Fibroblast of skin of abdomen (primary cell): ENCODE data around the gene HINFP. TPM values are rescaled to one million over a fixed set of nuclear protein-coding genes. Genes with fewer than 3 reads are reported as not detected.

Experiments used
- DNase-seq: peaks from one replicate; pipeline ENCODE4 v3.0.0-alpha.2; 2013
- polyA plus RNA-seq, 2 experiments: library from polyadenylated mRNA; unstranded; fragments of 120-200 nt; gene quantifications; one replicate each; pipeline ENCODE4 v1.2.1, GENCODE V29; 2013; ENCODE audit not compliant: insufficient read length in 2 of 2

The HINFP gene, protein sequence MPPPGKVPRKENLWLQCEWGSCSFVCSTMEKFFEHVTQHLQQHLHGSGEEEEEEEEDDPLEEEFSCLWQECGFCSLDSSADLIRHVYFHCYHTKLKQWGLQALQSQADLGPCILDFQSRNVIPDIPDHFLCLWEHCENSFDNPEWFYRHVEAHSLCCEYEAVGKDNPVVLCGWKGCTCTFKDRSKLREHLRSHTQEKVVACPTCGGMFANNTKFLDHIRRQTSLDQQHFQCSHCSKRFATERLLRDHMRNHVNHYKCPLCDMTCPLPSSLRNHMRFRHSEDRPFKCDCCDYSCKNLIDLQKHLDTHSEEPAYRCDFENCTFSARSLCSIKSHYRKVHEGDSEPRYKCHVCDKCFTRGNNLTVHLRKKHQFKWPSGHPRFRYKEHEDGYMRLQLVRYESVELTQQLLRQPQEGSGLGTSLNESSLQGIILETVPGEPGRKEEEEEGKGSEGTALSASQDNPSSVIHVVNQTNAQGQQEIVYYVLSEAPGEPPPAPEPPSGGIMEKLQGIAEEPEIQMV
- 13.0 TPM for polyA plus RNA-seq (2013, experiment 1 of 2; ENCODE audit: insufficient read length)
- polyA plus RNA-seq (2013, experiment 2 of 2; ENCODE audit: insufficient read length): 12.2 TPM

DNA sequence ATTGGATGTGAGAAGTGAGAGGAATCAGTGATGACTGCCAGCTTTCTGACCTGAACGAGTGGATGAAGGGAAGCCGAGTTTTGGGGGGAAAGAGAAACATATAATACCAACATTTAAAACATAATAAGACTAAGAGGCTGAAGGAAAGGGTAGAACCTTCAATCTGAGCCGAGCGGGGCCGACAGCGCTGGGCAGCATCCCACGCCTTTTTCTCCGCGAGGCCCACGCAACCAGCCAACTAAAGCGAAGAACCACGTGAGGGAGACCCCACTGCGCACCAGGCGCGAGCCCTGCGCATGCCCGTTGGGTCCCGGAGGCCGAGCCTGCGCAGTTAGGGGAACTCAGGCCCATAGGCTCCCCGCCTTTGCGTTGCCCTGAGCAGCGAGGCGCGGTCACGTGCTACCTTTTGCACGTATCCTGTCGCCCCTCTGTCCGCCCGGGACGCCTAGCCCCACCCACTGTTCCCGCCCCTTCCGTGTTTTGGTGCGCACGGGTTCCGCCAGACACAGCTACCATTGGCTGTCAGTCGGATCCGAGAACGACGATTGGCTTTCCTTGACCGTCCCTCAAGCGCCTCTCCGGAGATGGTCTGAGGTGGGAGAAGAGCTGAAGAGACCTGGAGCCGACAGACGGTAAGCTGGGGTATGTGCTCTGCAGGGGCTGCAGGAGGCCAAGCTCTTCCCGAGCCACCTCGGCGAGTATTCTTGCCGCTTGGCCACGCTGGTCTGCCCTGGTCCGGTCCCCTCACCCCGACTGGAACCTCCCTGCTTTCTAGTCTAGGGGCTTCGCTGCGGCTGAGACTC, at the start of gene HINFP:
TSS of gene HINFP (plus strand) at position 573 of the 803 bp plus-strand sequence. CDS start 5,365 bp downstream, outside the sequence.
- peak; percentile 99 for DNase-seq

DNA sequence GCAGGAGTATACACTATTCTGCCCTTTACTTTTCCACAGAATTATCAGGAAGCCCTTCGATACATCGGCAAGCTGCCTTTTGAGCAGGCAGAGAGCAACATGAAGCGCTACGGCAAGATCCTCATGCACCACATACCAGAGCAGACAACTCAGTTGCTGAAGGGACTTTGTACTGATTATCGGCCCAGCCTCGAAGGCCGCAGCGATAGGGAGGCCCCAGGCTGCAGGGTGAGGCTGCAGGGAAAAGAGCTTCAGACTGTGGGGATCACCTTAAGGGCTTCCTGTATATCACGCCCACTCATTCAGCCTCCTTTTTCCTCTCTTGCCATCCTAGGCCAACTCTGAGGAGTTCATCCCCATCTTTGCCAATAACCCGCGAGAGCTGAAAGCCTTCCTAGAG, 43.5 kb upstream of the HINFP start:
- DNase-seq: no peak

DNA sequence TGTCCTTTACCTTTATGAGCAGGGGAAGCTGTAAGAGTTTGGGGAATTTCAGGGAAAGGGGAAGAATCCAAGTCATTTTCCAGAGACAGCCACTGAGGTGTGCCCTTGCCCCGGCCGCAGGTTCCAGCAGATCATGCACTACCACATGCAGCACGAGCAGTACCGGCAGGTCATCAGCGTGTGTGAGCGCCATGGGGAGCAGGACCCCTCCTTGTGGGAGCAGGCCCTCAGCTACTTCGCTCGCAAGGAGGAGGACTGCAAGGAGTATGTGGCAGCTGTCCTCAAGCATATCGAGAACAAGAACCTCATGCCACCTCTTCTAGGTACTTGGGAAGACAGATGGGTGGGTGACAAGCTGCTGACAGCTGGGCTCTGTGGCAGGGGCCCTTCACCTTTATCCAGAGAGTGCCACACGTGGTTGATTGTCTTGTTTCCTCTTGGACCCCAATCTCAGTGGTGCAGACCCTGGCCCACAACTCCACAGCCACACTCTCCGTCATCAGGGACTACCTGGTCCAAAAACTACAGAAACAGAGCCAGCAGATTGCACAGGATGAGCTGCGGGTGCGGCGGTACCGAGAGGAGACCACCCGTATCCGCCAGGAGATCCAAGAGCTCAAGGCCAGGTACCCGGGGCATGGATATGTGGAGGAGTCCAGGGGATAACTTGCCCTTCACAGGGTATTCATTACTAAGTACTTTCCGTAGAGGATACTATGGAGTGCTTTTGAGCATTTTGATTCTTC, 42.5 kb upstream of the HINFP start:
- DNase-seq: no peak

DNA sequence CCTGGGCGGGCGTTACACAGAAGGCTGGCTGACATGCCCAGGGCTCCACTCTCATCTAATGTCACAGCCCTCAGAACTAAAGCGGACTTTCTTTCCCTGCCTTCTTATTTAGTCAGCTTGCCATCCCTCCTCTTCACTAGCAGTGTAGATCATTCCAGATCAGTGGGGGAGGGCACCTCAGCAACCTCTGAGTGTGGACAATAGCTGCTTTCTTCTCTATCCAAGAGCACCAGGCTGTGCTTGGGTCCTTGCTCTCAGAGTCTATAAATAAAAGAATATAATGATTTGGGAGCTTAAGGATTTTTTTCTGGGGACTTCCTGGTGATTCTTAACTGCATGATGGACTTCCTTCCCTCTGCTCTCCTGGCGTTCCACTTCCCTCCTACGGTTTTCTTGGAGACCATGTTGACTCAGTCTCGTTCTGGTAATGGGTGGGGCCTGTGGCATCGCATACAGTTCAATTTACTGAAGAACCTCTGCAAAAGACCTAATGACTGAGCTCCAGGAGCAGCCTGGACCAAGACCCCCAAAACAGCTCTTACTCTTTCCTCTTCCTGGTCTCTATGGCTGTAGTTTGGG, 39.6 kb upstream of the HINFP start:
- DNase-seq: no peak

DNA sequence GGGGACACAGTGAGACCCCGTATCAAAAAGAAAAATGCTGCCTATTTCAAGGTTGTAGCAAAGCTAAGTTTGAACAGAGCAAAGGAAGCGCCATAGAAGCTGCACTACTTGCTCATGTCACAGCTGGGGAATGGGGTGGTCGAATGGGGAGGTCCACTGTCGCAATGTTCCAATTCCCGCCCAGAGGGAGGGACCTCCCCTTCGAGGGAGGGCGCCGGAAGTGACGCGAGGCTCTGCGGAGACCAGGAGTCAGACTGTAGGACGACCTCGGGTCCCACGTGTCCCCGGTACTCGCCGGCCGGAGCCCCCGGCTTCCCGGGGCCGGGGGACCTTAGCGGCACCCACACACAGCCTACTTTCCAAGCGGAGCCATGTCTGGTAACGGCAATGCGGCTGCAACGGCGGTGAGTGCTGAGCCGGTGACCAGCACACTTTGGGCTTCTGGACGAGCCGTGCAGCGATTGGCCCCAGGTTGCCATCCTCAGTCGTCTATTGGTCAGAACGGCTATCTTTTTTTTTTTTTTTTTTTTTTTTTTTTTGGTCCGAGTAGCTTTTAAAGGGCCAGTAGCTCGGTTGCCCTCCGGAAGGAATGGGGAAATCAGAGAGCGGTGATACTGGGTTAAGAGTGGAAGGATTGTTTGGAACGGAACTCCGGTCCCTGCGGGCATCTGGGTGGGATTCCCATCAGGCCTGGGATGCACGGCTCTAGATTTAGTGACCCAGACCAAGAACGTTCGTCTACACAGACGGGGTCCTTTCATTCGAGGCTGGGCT, 36.5 kb upstream of the HINFP start, which contains the start of gene HMBS:
TSS of gene HMBS (plus strand) at position 219 of the 774 bp plus-strand sequence. CDS start at position 372, 153 bp downstream.
- peak; percentile 92 for DNase-seq

DNA sequence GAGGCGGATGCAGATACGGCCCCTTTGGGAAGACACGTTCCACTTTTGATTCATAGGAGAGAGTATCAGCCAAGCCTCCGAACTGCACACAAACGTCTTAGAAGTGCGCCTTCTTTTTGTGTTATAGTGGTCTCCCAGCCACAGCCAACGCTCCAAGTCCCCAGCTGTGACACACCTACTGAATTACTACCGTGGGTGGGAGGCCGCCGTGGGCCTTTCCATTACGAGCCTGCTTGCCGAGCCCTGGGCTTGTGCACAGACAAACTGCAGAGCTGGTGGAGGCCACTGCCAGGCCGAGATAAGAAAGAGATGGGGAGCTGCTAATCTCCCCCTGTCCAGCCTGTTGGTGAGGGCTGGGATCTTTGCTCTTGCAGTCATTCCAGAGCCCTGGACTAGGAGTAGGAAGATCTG, 35.9 kb upstream of the HINFP start:
- no peak for DNase-seq

DNA sequence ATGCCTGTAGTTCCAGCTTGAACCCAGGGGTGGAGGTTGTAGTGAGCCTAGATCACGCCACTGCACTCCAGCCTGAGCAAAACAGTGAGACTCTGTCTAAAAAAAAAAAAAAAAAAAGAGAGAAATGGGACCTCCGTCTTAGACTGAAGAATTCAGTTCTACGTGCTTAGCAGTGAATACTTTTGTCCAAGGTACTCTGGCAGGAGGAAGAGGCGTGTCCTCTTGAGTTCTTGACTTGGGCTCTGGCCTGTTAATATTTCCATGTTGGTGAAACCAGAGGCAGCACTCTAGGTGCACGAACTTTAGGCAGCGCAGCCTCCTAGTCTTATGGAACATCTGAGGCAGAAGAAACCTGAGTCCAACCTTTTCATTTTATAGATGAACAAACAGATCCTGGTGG, 34.3 kb upstream of the HINFP start:
- no peak for DNase-seq

DNA sequence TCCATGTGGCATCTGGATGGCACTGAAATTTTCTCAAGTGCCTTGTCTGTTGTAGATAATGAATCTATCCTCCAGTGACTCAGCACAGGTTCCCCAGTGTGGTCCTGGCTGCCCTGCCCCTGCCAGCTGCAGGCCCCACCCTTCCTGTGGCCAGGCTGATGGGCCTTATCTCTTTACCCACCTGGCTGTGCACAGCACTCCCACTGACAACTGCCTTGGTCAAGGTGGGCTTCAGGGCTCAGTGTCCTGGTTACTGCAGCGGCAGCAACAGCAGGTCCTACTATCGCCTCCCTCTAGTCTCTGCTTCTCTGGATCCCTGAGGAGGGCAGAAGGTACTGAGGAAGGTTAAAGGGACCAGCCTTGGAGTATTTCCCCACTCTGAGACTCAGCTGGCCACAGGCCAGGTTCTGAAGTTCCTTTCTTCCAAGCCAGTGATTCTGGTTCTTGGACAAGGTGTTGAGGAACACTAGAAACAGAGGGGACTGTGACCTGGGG, 33.6 kb upstream of the HINFP start:
- DNase-seq: no peak

DNA sequence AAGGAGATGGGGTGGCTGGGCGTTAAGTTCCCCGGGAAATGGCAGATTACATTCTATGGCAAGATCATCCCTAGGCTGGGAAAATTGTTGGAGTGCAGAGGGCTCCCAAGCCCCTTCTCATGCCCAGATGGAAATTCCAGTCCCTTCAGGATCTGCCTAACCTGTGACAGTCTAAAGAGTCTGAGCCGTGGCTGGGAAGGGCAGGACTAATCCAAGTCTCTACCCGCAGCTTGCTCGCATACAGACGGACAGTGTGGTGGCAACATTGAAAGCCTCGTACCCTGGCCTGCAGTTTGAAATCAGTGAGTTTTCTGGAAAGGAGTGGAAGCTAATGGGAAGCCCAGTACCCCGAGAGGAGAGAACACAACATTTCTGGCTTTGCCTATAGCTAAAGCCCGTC, 33.0 kb upstream of the HINFP start:
- no peak for DNase-seq

DNA sequence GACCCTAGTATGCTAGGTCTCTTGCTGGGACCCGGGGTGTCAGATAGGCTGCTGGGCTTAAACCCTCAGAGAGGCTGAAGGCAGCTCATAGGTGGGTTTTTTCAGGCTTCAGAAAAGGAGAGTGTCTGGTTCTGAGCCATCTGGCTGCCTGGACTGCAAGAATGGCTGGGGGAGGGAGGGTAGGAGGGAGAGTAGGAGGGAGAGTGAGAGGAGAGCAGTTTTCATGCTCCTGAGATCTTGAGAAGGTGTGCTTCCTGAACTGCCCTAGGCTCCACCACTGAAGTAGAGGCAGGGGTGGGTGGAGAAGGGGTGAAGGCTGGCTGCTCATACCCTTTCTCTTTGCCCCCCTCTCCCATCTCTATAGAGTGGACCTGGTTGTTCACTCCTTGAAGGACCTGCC, 32.1 kb upstream of the HINFP start:
- no peak for DNase-seq

DNA sequence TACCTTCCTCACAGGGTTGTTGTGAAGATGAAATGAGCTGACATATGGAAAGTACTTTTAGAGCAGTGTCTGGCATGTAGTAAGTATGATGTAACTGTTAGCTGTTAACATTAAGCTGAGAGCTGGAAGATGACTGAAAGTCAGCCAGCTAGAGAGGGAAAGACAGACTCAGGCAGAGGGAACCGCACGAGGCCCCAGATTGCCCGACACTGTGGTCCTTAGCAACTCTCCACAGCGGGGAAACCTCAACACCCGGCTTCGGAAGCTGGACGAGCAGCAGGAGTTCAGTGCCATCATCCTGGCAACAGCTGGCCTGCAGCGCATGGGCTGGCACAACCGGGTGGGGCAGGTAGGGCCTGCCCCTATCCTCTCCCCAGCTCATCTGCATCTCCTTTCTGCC, 30.2 kb upstream of the HINFP start:
- peak; percentile 36 for DNase-seq

DNA sequence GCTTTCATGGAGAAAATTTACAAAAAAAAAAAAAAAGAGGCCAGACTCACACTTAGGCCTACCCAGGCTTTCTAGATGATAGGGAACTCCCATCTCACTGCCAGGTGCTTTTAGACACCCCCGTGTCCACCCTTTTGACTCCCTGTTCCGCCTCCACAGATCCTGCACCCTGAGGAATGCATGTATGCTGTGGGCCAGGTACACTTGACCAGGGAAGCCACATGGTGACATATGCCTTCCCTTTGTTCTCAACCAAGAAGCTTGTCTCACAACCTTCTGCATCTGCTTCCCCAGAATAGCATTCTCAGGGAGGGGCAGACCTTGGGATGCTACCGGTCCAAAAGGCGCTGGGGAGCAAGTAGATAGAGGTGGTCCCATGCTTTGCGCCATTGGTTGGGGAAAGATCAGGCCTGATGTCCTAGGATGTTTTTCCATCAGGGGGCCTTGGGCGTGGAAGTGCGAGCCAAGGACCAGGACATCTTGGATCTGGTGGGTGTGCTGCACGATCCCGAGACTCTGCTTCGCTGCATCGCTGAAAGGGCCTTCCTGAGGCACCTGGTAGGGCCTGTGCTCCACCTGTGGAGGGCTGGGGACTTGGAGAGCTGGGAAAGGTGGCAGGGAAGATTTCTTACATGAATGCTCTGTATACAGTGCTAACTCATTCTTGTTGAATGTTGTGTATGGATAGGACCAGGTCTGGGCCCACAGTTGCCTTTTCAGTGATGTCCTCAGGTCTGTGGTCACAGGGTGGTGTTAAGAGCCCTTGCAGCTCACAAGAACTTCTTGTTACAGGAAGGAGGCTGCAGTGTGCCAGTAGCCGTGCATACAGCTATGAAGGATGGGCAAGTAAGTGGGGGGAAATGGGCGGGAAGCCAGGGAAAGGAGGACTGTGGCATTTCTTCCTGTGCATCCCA, 29.2 kb upstream of the HINFP start:
- no peak for DNase-seq

DNA sequence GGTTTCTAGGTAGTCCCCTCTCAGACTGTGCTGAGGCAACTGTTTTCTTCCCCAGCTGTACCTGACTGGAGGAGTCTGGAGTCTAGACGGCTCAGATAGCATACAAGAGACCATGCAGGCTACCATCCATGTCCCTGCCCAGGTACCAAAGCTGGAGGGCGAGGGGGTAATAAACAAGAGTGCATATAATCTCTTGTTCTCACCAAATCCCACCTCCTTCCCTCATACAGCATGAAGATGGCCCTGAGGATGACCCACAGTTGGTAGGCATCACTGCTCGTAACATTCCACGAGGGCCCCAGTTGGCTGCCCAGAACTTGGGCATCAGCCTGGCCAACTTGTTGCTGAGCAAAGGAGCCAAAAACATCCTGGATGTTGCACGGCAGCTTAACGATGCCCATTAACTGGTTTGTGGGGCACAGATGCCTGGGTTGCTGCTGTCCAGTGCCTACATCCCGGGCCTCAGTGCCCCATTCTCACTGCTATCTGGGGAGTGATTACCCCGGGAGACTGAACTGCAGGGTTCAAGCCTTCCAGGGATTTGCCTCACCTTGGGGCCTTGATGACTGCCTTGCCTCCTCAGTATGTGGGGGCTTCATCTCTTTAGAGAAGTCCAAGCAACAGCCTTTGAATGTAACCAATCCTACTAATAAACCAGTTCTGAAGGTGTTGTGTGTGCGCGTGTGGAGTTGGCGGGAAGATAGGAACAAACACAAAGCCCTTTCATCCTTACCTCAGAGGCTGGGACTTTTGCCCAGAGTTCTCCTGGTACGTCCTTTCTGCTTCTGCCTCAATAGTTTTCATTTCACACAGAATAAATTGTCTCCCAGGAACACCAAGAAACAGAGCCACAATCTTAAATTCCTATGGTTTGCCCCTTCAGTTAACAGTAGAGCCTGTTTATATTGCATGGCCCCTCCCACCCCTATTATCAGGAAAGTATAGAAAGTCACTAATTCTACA, 28.2 kb upstream of the HINFP start:
- no peak for DNase-seq

DNA sequence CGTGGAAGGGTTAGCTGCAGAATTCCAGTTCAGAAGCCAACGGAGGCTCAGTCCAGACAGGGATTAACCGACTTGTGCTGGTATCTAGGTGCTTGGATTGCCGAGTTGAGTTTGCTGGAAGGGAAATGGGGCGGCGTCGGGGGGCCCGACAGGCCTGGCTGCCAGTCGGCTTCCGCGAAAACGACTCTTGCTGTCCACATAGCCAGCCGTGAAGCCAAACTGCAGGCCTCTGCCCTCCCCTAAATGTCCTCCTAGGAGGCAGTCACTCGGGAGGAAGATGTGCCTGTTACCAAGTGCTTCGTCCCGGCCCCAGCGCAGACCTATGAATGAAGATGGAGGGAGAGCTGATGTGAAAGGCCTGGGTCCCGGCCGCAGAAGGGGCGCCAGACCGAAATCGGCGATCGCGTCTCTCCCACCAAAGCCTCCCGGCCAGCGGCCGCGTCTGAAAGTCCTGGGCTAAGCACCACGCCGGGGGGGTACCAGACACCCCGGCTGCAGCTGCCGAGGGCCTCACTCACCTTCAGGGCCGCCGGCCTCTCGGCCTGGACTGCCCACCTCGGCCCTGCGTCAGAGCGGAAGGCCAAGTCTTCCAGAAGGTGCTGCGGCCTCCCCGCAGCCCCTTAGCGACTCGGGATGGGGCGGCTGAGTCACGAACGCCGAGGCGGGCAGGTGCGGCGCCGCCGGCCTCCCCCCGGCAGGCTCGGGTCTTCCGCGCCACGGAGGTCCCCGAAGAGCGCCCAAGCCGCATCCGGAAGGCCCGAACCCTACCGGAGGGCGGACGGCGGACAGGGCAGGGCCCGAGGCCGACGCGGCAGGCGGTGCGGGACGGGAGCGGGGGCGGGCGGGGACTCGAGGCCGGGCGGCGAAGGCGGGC, 27.2 kb upstream of the HINFP start:
- DNase-seq: peak; percentile 28

DNA sequence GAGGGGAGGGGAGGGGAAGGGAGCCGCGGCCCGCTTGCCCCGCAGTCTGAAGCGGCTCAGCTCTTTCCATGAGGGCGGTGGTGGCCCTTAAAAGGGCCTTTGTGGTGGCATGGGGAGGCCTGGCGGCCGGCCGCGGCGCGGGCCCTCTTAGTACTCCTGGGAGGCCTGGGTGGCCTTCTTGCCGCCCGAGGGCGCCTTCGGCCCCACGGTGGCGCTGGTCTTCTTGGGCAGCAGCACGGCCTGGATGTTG, 26.6 kb upstream of the HINFP start:
- peak; percentile 82 for DNase-seq

DNA sequence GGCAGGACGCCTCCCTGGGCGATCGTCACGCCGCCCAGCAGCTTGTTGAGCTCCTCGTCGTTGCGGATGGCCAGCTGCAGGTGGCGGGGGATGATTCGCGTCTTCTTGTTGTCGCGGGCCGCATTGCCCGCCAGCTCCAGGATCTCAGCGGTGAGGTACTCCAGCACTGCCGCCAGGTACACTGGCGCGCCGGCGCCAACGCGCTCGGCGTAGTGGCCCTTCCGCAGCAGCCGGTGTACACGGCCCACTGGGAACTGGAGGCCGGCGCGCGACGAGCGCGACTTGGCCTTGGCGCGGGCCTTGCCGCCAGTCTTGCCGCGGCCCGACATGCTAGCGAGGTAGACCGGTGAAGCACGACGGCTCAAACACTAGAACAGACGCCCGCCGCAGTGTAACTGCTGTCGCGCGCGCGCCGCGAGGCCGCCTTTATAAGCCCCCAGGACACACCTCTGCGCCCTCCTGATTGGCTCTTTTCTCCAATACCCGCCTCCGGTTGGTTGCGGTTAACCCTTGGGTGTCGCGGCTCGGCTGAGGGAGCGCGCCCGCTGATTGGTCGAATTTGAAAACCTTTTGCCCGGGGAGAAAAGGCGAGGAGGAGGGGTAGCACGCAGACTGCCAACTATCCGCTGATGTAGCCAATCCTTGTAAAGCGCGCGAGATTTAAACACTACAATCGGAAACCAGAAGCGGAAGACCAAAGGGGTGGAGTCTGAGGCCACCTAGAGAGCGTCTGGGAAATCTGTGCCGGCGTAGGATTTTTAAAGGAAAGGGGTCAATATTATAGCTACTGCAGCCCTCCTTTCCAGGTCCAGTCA, 26.1 kb upstream of the HINFP start:
- peak; percentile 100 for DNase-seq

DNA sequence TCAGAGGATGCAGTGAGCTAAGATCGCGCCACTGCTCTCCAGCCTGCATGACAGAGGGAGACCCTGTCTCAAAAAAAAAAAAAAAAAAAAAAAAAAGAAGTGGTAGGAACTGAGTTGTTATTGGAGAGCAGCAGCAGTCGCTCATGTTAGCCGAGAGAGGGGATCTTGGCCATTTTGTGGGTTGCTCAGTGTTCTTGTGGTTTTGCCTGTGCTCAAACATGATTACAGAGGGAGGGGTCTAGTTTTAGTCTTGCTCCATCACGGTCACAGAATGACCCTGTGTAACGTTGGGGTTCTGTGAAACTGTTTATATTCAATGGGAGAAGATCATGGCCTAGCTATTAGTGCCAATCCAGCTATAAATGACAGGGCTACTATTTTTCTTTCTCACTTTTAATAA, 21.7 kb upstream of the HINFP start:
- no peak for DNase-seq
